Nephron progenitor cell (in vitro differentiated cells): ENCODE results near the gene CREBL2.
A peak's percentile ranks its signal among the peaks of the same experiment; 100 is the strongest.

Source experiments
- DNase-seq: peaks from one replicate; pipeline ENCODE4 v3.0.0; 2021
- H3K27ac Mint-ChIP-seq: 2 replicates; pipeline ENCODE4 v1.8.0; 2021; ENCODE audit warnings: mild to moderate bottlenecking, moderate library complexity, mixed read lengths
- H3K27me3 Mint-ChIP-seq: 2 replicates; pipeline ENCODE4 v1.8.0; 2021; ENCODE audit warnings: mild to moderate bottlenecking, low read depth, mixed read lengths; ENCODE audit not compliant: poor library complexity
- H3K36me3 Mint-ChIP-seq: 2 replicates; pipeline ENCODE4 v1.8.0; 2021; ENCODE audit warnings: low read depth, mixed read lengths
- H3K4me1 Mint-ChIP-seq: 2 replicates; pipeline ENCODE4 v1.8.0; 2021; ENCODE audit warnings: mixed read lengths
- H3K4me3 Mint-ChIP-seq: 2 replicates; pipeline ENCODE4 v1.8.0; 2021; ENCODE audit warnings: mild to moderate bottlenecking, moderate library complexity, mixed read lengths
- H3K9me3 Mint-ChIP-seq: 2 replicates; pipeline ENCODE4 v1.8.0; 2021; ENCODE audit warnings: mild to moderate bottlenecking, moderate library complexity, mixed read lengths
- TF ChIP-seq, protein P1 (sequence below): fragments of 200-600 bp; sonication (generic); IDR thresholded peaks from 2 replicates; pipeline ENCODE4 v1.5.0; 2021; ENCODE audit warnings: antibody characterized with exemption

CREBL2 gene

DNA sequence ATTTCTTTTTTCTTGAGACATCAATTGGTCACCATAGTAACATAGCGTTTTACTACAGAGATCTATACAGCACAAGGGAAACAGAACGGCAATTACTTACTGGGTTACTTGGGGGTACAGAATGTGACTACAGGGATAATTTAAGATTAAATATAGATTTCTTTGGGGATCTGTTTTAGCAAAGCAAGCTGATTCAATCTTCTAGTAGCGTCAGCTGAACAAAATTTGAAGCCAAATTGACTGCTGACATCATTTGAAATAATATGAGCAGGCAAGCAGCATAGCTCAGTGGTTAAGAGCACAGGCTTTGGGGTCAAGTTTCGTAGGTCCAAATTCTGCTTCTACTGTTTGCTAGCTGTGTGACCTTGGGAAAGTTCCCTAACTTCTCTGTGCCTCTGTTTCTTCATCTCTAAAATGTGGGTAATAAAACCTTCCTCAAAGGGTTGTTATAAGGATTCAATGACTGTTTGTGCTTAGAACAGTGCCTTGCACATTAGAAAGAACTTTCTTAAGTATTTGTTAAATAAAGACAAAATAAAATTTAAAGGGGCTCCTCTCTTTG is 71.5 kb downstream of the CREBL2 start:
- TF ChIP-seq, protein P1, sequence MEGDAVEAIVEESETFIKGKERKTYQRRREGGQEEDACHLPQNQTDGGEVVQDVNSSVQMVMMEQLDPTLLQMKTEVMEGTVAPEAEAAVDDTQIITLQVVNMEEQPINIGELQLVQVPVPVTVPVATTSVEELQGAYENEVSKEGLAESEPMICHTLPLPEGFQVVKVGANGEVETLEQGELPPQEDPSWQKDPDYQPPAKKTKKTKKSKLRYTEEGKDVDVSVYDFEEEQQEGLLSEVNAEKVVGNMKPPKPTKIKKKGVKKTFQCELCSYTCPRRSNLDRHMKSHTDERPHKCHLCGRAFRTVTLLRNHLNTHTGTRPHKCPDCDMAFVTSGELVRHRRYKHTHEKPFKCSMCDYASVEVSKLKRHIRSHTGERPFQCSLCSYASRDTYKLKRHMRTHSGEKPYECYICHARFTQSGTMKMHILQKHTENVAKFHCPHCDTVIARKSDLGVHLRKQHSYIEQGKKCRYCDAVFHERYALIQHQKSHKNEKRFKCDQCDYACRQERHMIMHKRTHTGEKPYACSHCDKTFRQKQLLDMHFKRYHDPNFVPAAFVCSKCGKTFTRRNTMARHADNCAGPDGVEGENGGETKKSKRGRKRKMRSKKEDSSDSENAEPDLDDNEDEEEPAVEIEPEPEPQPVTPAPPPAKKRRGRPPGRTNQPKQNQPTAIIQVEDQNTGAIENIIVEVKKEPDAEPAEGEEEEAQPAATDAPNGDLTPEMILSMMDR, result no peak
- Mint-ChIP-seq H3K4me1 (peaks cover 30% of the 10 kb centered on the region), H3K36me3 (no peaks in the 10 kb centered on the region), H3K27me3 (no peaks in the 10 kb centered on the region), H3K27ac (no peak overlapping the region), H3K9me3 (no peaks in the 10 kb centered on the region), H3K4me3 (peak overlapping the region; percentile 89)
- no peak for DNase-seq

DNA sequence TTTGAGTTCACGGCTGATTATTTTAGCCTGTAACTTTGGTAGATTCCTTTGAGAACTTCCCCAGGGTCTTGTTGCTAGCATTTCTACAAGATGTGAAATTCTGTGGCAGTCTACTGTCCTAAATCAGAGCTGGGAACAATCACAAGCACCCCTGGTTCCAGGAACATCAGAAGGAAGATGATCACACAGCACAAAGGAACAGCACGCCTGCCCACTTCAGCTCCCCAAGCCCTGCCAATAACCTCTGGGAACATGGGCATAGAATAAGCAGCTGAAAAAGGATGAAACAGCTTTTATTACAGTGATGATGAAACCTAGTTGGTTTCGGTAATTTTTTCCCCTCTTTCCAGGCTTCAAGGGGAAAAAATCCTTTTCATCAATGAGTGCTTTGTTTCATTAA is 72.0 kb downstream of the CREBL2 start:
- H3K4me3 Mint-ChIP-seq, result peak overlapping the region; percentile 89
- no peak overlapping the region for H3K27ac Mint-ChIP-seq
- no peaks in the 10 kb centered on the region for H3K9me3 Mint-ChIP-seq
- peaks cover 30% of the 10 kb centered on the region for H3K4me1 Mint-ChIP-seq
- H3K36me3 Mint-ChIP-seq, result no peaks in the 10 kb centered on the region
- TF ChIP-seq, protein P1, result no peak
- no peaks in the 10 kb centered on the region for H3K27me3 Mint-ChIP-seq
- DNase-seq, result no peak

DNA sequence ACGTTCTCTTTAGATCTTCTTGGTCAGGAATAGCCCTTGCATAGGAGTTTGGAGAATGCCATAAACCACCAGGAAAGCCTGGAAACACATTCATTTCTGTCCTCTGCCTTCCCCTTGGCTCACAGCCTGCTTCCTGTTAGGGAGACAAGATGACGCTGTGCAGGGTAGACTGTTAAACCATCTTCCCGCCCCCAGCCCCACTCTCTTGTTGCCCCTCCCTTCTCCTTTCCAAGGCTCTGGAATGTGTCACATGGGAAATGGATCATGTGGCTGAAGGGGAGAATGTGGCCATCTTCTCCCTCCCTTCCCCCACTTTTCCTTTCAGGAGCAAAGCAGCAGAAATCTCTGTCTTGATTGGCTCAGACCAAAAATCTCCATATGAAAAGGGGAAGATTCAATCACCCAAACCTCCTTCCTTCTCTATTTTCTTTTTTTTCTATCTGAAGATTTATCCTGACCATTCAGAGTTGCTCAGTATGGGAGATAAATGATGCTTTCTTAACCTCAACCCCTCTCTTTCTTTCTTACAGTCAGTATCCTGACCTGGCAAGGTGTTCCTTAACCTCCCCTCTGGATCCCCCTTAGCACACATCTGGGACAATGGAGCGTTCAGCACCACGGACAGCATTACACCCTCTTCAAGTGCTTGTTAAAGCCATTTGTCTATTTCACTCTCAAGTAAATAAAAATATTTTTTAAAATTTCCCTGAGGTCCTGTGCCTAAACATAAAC is 72.9 kb downstream of the CREBL2 start:
- TF ChIP-seq, protein P1, result no peak
- no peaks in the 10 kb centered on the region for H3K36me3 Mint-ChIP-seq
- peak; percentile 79 for DNase-seq
- no peaks in the 10 kb centered on the region for H3K9me3 Mint-ChIP-seq
- H3K27ac Mint-ChIP-seq, result peak overlapping the region; percentile 84
- H3K4me1 Mint-ChIP-seq, result peaks cover 30% of the 10 kb centered on the region
- H3K4me3 Mint-ChIP-seq, result peak overlapping the region; percentile 89
- no peaks in the 10 kb centered on the region for H3K27me3 Mint-ChIP-seq

DNA sequence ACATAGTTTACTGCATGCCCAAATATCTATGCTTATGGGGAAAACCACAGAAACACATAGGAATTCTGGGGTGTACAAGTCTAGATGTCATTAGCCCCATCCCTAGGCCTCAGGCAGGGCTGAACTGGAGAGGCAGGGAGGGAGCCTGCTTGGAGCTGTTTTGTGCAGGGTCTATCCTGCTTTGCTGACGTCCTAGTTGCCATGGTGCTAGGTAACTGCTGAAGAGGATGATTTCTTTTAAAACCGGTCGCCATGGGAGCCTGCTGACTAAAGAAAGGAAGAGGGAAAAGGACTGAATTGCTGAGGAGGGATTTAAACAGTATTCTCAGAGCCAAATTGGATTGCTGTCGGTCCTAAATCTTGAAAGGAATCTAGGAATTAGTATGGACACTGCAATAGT is 73.6 kb downstream of the CREBL2 start:
- Mint-ChIP-seq H3K4me3 (no peak overlapping the region), H3K27ac (no peak overlapping the region), H3K27me3 (no peaks in the 10 kb centered on the region), H3K9me3 (no peaks in the 10 kb centered on the region), H3K36me3 (no peaks in the 10 kb centered on the region), H3K4me1 (peaks cover 30% of the 10 kb centered on the region)
- DNase-seq, result no peak
- TF ChIP-seq, protein P1, result no peak

DNA sequence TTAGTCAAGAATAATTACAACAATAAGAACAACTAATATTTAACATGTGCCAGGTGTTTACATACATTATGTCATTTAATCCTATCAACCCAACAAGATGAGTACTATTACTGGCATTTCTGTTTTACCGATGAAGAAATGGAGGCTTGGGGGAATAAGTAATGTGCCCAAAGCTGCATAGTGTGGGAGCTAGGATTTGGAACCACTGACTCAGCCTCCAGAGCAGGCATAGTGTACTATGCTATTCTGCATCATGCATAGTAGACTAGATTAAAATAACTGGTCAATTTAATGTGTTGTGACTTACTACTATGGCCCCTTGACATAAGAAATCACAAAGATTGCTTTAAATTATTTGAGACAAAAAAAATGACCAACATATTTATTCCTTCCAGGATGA is 74.8 kb downstream of the CREBL2 start:
- Mint-ChIP-seq H3K4me1 (peaks cover 30% of the 10 kb centered on the region), H3K4me3 (no peak overlapping the region), H3K27me3 (no peaks in the 10 kb centered on the region), H3K9me3 (no peaks in the 10 kb centered on the region), H3K36me3 (no peaks in the 10 kb centered on the region), H3K27ac (no peak overlapping the region)
- TF ChIP-seq, protein P1, result no peak
- DNase-seq, result no peak

DNA sequence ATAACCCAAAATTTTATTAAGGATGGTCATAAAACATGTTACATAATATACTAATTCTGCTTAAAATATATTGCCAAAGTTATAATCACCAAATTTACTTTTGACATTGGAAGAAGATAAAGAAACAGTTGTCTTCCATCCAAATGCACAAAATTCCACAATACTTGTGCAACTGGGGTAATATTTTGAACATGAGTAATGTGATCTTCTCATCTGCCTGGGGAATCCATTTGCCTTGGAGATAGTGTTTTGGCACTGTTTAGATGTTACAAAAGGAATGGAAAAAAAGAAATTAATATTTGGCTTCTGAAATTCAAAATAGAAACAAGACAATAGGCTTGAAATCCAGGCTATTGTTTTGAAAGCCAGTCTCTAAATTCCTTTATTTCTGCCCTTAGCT is 75.2 kb downstream of the CREBL2 start:
- Mint-ChIP-seq H3K36me3 (no peaks in the 10 kb centered on the region), H3K9me3 (no peaks in the 10 kb centered on the region), H3K27ac (no peak overlapping the region), H3K4me1 (peaks cover 30% of the 10 kb centered on the region), H3K27me3 (no peaks in the 10 kb centered on the region), H3K4me3 (no peak overlapping the region)
- TF ChIP-seq, protein P1, result no peak
- DNase-seq, result no peak
